ENCODE measurements around the gene CAMK2A.

The CAMK2A gene

GRCh38 chr5:150238646-150239045 lies 50.9 kb downstream of the CAMK2A start:
- no peaks in the 10 kb centered on the region for H3K79me2 ChIP-seq (ENCODE audit: control insufficient read depth, low read length)
- no peak overlapping the region for H3K4me3 ChIP-seq (ENCODE audit: low read length)
- H3K4me2 ChIP-seq (ENCODE audit: low read length): no peak overlapping the region
- H3K36me3 ChIP-seq (ENCODE audit: control insufficient read depth, low read length): no peaks in the 10 kb centered on the region
- H3K27ac ChIP-seq (ENCODE audit: low read depth, low read length): no peak overlapping the region
- no peaks in the 10 kb centered on the region for H3K9me2 ChIP-seq (replicated peaks; ENCODE audit: control insufficient read depth, low read length)
- no peaks in the 10 kb centered on the region for H4K20me1 ChIP-seq (ENCODE audit: control insufficient read depth, insufficient read depth, low read depth, low read length)
- TF ChIP-seq CTCF (IDR thresholded peaks at IDR 0.05; ENCODE audit: low read depth, low read length, poor library complexity, severe bottlenecking) (no peak), EZH2phosphoT487 (IDR thresholded peaks at IDR 0.05; ENCODE audit: borderline replicate concordance, low read length) (no peak)
- no peaks in the 10 kb centered on the region for H3K9me3 ChIP-seq (ENCODE audit: control insufficient read depth, insufficient read depth, low read length)
- H3F3A ChIP-seq (ENCODE audit: control insufficient read depth, insufficient read depth): no peaks in the 10 kb centered on the region
- H3K27me3 ChIP-seq (ENCODE audit: control insufficient read depth, low read length): no peaks in the 10 kb centered on the region
- peaks cover 4% of the 10 kb centered on the region; the same call in 1 of the 2 replicates for H3K4me1 ChIP-seq (ENCODE audit: control insufficient read depth, low read length)

GRCh38 chr5:150236981-150237754 lies 52.4 kb downstream of the CAMK2A start:
- H3K79me2 ChIP-seq (ENCODE audit: control insufficient read depth, low read length): no peaks in the 10 kb centered on the region
- no peak for TF ChIP-seq CTCF (IDR thresholded peaks at IDR 0.05; ENCODE audit: low read depth, low read length, poor library complexity, severe bottlenecking)
- H3K36me3 ChIP-seq (ENCODE audit: control insufficient read depth, low read length): no peaks in the 10 kb centered on the region
- H3K27ac ChIP-seq (ENCODE audit: low read depth, low read length): no peak overlapping the region
- H3K4me2 ChIP-seq (ENCODE audit: low read length): no peak overlapping the region
- no peaks in the 10 kb centered on the region for H4K20me1 ChIP-seq (ENCODE audit: control insufficient read depth, insufficient read depth, low read depth, low read length)
- peaks cover 4% of the 10 kb centered on the region; the same call in 1 of the 2 replicates for H3K4me1 ChIP-seq (ENCODE audit: control insufficient read depth, low read length)
- H3K4me3 ChIP-seq (ENCODE audit: low read length): no peak overlapping the region
- H3K27me3 ChIP-seq (ENCODE audit: control insufficient read depth, low read length): no peaks in the 10 kb centered on the region
- H3K9me2 ChIP-seq (replicated peaks; ENCODE audit: control insufficient read depth, low read length): no peaks in the 10 kb centered on the region
- H3F3A ChIP-seq (ENCODE audit: control insufficient read depth, insufficient read depth): no peaks in the 10 kb centered on the region
- H3K9me3 ChIP-seq (ENCODE audit: control insufficient read depth, insufficient read depth, low read length): no peaks in the 10 kb centered on the region

GRCh38 chr5:150236313-150236712 lies 53.3 kb downstream of the CAMK2A start:
- H3K27ac ChIP-seq (ENCODE audit: low read depth, low read length): no peak overlapping the region
- TF ChIP-seq EZH2phosphoT487 (IDR thresholded peaks at IDR 0.05; ENCODE audit: borderline replicate concordance, low read length): no peak
- no peak for TF ChIP-seq CTCF (IDR thresholded peaks at IDR 0.05; ENCODE audit: low read depth, low read length, poor library complexity, severe bottlenecking)
- H4K20me1 ChIP-seq (ENCODE audit: control insufficient read depth, insufficient read depth, low read depth, low read length): no peaks in the 10 kb centered on the region
- H3K4me1 ChIP-seq (ENCODE audit: control insufficient read depth, low read length): peaks cover 4% of the 10 kb centered on the region; the same call in 1 of the 2 replicates
- H3K79me2 ChIP-seq (ENCODE audit: control insufficient read depth, low read length): no peaks in the 10 kb centered on the region
- no peak overlapping the region for H3K4me3 ChIP-seq (ENCODE audit: low read length)
- no peaks in the 10 kb centered on the region for H3K27me3 ChIP-seq (ENCODE audit: control insufficient read depth, low read length)
- no peak overlapping the region for H3K4me2 ChIP-seq (ENCODE audit: low read length)
- H3K9me3 ChIP-seq (ENCODE audit: control insufficient read depth, insufficient read depth, low read length): no peaks in the 10 kb centered on the region
- H3K36me3 ChIP-seq (ENCODE audit: control insufficient read depth, low read length): no peaks in the 10 kb centered on the region
- H3K9me2 ChIP-seq (replicated peaks; ENCODE audit: control insufficient read depth, low read length): no peaks in the 10 kb centered on the region
- no peaks in the 10 kb centered on the region for H3F3A ChIP-seq (ENCODE audit: control insufficient read depth, insufficient read depth)
